Measurements from ENCODE around the gene NKIRAS1. TPM values are rescaled to one million over a fixed set of nuclear protein-coding genes. Genes with fewer than 3 reads are reported as not detected.

Gene NKIRAS1
- total RNA-seq, 1 donor, result 11.9 TPM

GRCh38 chr3:23888617-23889228 is 28.1 kb downstream of the NKIRAS1 start:
- no peak overlapping the region for H3K27ac ChIP-seq (ENCODE audit: low read depth, low read length)
- DNase-seq (ENCODE audit: insufficient read length, low spot score, missing footprints), result no peak

GRCh38 chr3:23886311-23886710 is 30.5 kb downstream of the NKIRAS1 start:
- Histone ChIP-seq H3K27ac (ENCODE audit: low read depth, low read length) (no peak overlapping the region), H3K79me2 (ENCODE audit: insufficient read depth, low read length) (peaks cover 2% of the 10 kb centered on the region), H2AFZ (ENCODE audit: low read length) (no peak overlapping the region), H3K27me3 (ENCODE audit: insufficient read depth, low read length) (no peaks in the 10 kb centered on the region), H3K4me1 (ENCODE audit: insufficient read depth, low read length) (no peaks in the 10 kb centered on the region), H3K4me3 (ENCODE audit: insufficient read depth, low read length) (no peak overlapping the region), H4K20me1 (ENCODE audit: insufficient read depth, low read length) (peaks cover 16% of the 10 kb centered on the region), H3K9me3 (ENCODE audit: low read depth, low read length) (no peaks in the 10 kb centered on the region), H3K4me2 (ENCODE audit: insufficient read depth, low read length) (no peak overlapping the region), H3K36me3 (ENCODE audit: insufficient read depth, low read length) (peaks cover 6% of the 10 kb centered on the region)
- TF ChIP-seq CTCF (IDR thresholded peaks at IDR 0.05; ENCODE audit: extremely low read depth, low read depth, low read length), result no peak
- no peak for DNase-seq (ENCODE audit: insufficient read length, low spot score, missing footprints)

More at GRCh38 chr3:23888617-23889228, 28.1 kb downstream of the NKIRAS1 start:
- Histone ChIP-seq H3K79me2 (ENCODE audit: insufficient read depth, low read length) (no peaks in the 10 kb centered on the region), H3K4me2 (ENCODE audit: insufficient read depth, low read length) (no peak overlapping the region), H3K9me3 (ENCODE audit: low read depth, low read length) (no peaks in the 10 kb centered on the region), H2AFZ (ENCODE audit: low read length) (no peak overlapping the region), H3K36me3 (ENCODE audit: insufficient read depth, low read length) (peaks cover 10% of the 10 kb centered on the region), H3K27me3 (ENCODE audit: insufficient read depth, low read length) (no peaks in the 10 kb centered on the region), H4K20me1 (ENCODE audit: insufficient read depth, low read length) (peaks cover 16% of the 10 kb centered on the region), H3K4me1 (ENCODE audit: insufficient read depth, low read length) (no peaks in the 10 kb centered on the region), H3K4me3 (ENCODE audit: insufficient read depth, low read length) (no peak overlapping the region)
- TF ChIP-seq CTCF (IDR thresholded peaks at IDR 0.05; ENCODE audit: extremely low read depth, low read depth, low read length), result peak; percentile 81

GRCh38 chr3:23885210-23885609 is 31.6 kb downstream of the NKIRAS1 start:
- Histone ChIP-seq H4K20me1 (ENCODE audit: insufficient read depth, low read length) (peaks cover 19% of the 10 kb centered on the region), H3K4me2 (ENCODE audit: insufficient read depth, low read length) (no peak overlapping the region), H3K27me3 (ENCODE audit: insufficient read depth, low read length) (no peaks in the 10 kb centered on the region), H3K4me3 (ENCODE audit: insufficient read depth, low read length) (no peak overlapping the region), H3K79me2 (ENCODE audit: insufficient read depth, low read length) (peaks cover 2% of the 10 kb centered on the region), H3K4me1 (ENCODE audit: insufficient read depth, low read length) (no peaks in the 10 kb centered on the region), H3K9me3 (ENCODE audit: low read depth, low read length) (no peaks in the 10 kb centered on the region), H2AFZ (ENCODE audit: low read length) (no peak overlapping the region), H3K27ac (ENCODE audit: low read depth, low read length) (no peak overlapping the region), H3K36me3 (ENCODE audit: insufficient read depth, low read length) (peaks cover 6% of the 10 kb centered on the region)
- DNase-seq (ENCODE audit: insufficient read length, low spot score, missing footprints), result no peak
- no peak for TF ChIP-seq CTCF (IDR thresholded peaks at IDR 0.05; ENCODE audit: extremely low read depth, low read depth, low read length)

- no peak overlapping the region for H3K4me2 ChIP-seq (ENCODE audit: insufficient read depth, low read length)
- DNase-seq (ENCODE audit: insufficient read length, low spot score, missing footprints), result no peak
Observed at GRCh38 chr3:23884481-23884880, 32.3 kb downstream of the NKIRAS1 start.

More at GRCh38 chr3:23884481-23884880, 32.3 kb downstream of the NKIRAS1 start:
- Histone ChIP-seq H4K20me1 (ENCODE audit: insufficient read depth, low read length) (peaks cover 19% of the 10 kb centered on the region), H3K36me3 (ENCODE audit: insufficient read depth, low read length) (peaks cover 5% of the 10 kb centered on the region), H3K4me1 (ENCODE audit: insufficient read depth, low read length) (no peaks in the 10 kb centered on the region), H3K27ac (ENCODE audit: low read depth, low read length) (no peak overlapping the region), H3K79me2 (ENCODE audit: insufficient read depth, low read length) (peaks cover 4% of the 10 kb centered on the region), H3K4me3 (ENCODE audit: insufficient read depth, low read length) (no peak overlapping the region), H2AFZ (ENCODE audit: low read length) (no peak overlapping the region), H3K9me3 (ENCODE audit: low read depth, low read length) (no peaks in the 10 kb centered on the region), H3K27me3 (ENCODE audit: insufficient read depth, low read length) (no peaks in the 10 kb centered on the region)
- peak; percentile 23 for TF ChIP-seq CTCF (IDR thresholded peaks at IDR 0.05; ENCODE audit: extremely low read depth, low read depth, low read length)

All from osteoblast (primary cell).